ENCODE data around the gene ZNF83.

ZNF83 gene

DNA sequence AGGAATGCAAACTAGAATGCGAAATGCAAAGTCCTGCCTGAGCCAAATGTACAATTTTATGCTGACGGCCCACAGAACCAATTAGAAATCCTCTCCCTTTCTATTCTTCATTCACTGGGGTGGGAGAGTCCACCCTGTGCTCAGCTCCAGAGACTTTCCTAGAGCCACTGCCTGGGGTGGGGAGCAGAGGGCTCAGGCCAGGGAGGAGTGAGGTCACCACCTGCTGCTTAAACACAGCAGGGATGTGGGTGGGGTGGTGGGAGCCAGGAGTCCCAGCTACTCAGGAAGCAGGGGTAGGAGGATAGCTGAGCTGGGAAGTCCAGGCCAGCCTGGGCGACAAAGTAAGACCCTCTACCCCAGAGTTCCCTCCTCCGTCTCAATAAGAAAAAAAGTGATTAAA is 26.9 kb upstream of the ZNF83 start:
- Histone ChIP-seq H2BK12ac (ENCODE audit: low read length) (no peak overlapping the region), H2BK5ac (ENCODE audit: low read depth, low read length, poor library complexity) (no peak overlapping the region), H4K91ac (ENCODE audit: low read depth, low read length) (no peak overlapping the region), H3K27me3 (ENCODE audit: insufficient read depth, low read length) (no peaks in the 10 kb centered on the region), H3K18ac (ENCODE audit: low read length) (no peak overlapping the region), H4K8ac (ENCODE audit: low read depth, low read length) (no peak overlapping the region), H3K79me1 (ENCODE audit: low read length) (peaks cover 9% of the 10 kb centered on the region), H3K27ac (ENCODE audit: low read depth, low read length) (no peak overlapping the region), H3K9ac (ENCODE audit: low read length) (no peak overlapping the region), H3K4me1 (ENCODE audit: control insufficient read depth in 1 of 2, insufficient read depth in 2 of 2, low read length in 2 of 2) (peaks cover 21 to 29% of the 10 kb centered on the region in 2 experiments), H4K12ac (ENCODE audit: low read depth, low read length) (no peak overlapping the region), H3K14ac (ENCODE audit: low read length) (no peak overlapping the region), H3K4me2 (ENCODE audit: low read length) (no peak overlapping the region), H3K9me3 (ENCODE audit: insufficient read depth, low read depth, low read length) (no peaks in the 10 kb centered on the region), H2AK5ac (ENCODE audit: low read length) (no peak overlapping the region), H3K23ac (ENCODE audit: low read length) (no peak overlapping the region), H3K4me3 (ENCODE audit: low read depth, low read length) (no peak overlapping the region), H2BK120ac (ENCODE audit: insufficient read depth, low read length, poor library complexity) (no peak overlapping the region), H3K4ac (ENCODE audit: low read depth, low read length) (peak overlapping the region; percentile 41), H3K36me3 (ENCODE audit: control insufficient read depth in 1 of 2, insufficient read depth in 2 of 2, low read length in 2 of 2) (peaks cover 27 to 41% of the 10 kb centered on the region in 2 experiments), H3K79me2 (ENCODE audit: control insufficient read depth, insufficient read depth, low read length, poor library complexity) (peaks cover 11% of the 10 kb centered on the region), H2AFZ (ENCODE audit: insufficient read depth, low read length, poor library complexity) (no peak overlapping the region)
- DNase-seq: no peak
- WGBS (ENCODE audit: extremely low coverage, insufficient coverage, insufficient read length): no CpG with 5 or more reads among the region's 4 CpGs

DNA sequence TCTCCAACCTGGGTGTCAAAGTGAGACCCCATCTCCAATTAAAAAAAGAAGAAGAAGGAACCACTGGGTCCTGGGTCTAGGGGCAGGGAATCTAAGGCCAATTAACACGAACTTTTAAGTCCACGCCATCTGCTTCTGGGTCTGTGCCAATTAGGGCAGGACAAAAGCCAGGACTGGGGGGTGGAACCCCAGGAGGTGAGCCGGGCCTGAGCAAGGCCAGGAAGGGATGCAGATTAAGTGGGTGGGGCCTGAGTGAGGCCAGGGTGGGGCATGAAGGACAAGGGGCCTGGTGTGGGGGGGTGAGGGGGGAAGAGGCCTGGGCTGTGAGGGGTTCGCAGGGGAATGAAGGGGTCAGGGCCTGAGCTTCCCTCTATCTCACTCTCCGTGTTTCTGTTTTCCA is 26.3 kb upstream of the ZNF83 start:
- no peak overlapping the region for H4K91ac ChIP-seq (ENCODE audit: low read depth, low read length)
- H3K79me1 ChIP-seq (ENCODE audit: low read length): peaks cover 10% of the 10 kb centered on the region
- no peaks in the 10 kb centered on the region for H3K27me3 ChIP-seq (ENCODE audit: insufficient read depth, low read length)
- H3K27ac ChIP-seq (ENCODE audit: low read depth, low read length): peak overlapping the region; percentile 4
- H4K8ac ChIP-seq (ENCODE audit: low read depth, low read length): peak overlapping the region; percentile 66
- no peak overlapping the region for H2AFZ ChIP-seq (ENCODE audit: insufficient read depth, low read length, poor library complexity)
- no peak overlapping the region for H2BK12ac ChIP-seq (ENCODE audit: low read length)
- H3K4ac ChIP-seq (ENCODE audit: low read depth, low read length): peak overlapping the region; percentile 83
- no peak for DNase-seq
- H2BK120ac ChIP-seq (ENCODE audit: insufficient read depth, low read length, poor library complexity): no peak overlapping the region
- H3K23ac ChIP-seq (ENCODE audit: low read length): no peak overlapping the region
- peak overlapping the region; percentile 39 for H3K14ac ChIP-seq (ENCODE audit: low read length)
- H3K9me3 ChIP-seq (ENCODE audit: insufficient read depth, low read depth, low read length): no peaks in the 10 kb centered on the region
- H3K4me2 ChIP-seq (ENCODE audit: low read length): no peak overlapping the region
- H3K36me3 ChIP-seq (ENCODE audit: control insufficient read depth in 1 of 2, insufficient read depth in 2 of 2, low read length in 2 of 2): peaks cover 30 to 42% of the 10 kb centered on the region in 2 experiments
- peaks cover 11% of the 10 kb centered on the region for H3K79me2 ChIP-seq (ENCODE audit: control insufficient read depth, insufficient read depth, low read length, poor library complexity)
- H3K4me1 ChIP-seq (ENCODE audit: control insufficient read depth in 1 of 2, insufficient read depth in 2 of 2, low read length in 2 of 2): peaks cover 21 to 29% of the 10 kb centered on the region in 2 experiments
- H3K18ac ChIP-seq (ENCODE audit: low read length): peak overlapping the region; percentile 80
- no peak overlapping the region for H3K9ac ChIP-seq (ENCODE audit: low read length)
- H4K12ac ChIP-seq (ENCODE audit: low read depth, low read length): no peak overlapping the region
- H2AK5ac ChIP-seq (ENCODE audit: low read length): no peak overlapping the region
- H2BK5ac ChIP-seq (ENCODE audit: low read depth, low read length, poor library complexity): peak overlapping the region; percentile 59
- WGBS (ENCODE audit: extremely low coverage, insufficient coverage, insufficient read length): no CpG with 5 or more reads among the region's 5 CpGs
- no peak overlapping the region for H3K4me3 ChIP-seq (ENCODE audit: low read depth, low read length)

DNA sequence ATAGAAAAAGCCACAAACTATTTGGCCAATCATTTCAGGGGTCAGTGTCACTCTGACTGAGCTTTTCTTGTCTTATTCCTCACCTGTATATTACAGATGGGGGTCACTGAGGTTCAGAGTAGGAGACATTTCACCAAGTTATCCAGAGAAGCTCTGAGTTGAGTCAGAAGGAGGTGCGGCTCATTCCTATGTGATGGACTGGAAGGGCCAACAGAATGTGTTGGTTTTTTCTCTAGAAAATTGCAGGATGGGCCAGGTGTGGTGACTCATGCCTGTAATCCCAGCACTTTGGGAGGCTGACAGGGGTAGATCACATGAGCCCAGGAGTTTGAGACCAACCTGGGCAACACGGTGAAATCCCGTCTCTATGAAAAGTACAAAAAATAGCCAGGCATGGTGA is 24.5 kb upstream of the ZNF83 start:
- H3K4ac ChIP-seq (ENCODE audit: low read depth, low read length): no peak overlapping the region
- H2BK5ac ChIP-seq (ENCODE audit: low read depth, low read length, poor library complexity): no peak overlapping the region
- no peak overlapping the region for H2BK12ac ChIP-seq (ENCODE audit: low read length)
- H3K4me2 ChIP-seq (ENCODE audit: low read length): no peak overlapping the region
- peaks cover 38 to 51% of the 10 kb centered on the region in 2 experiments for H3K36me3 ChIP-seq (ENCODE audit: control insufficient read depth in 1 of 2, insufficient read depth in 2 of 2, low read length in 2 of 2)
- H3K79me1 ChIP-seq (ENCODE audit: low read length): peaks cover 10% of the 10 kb centered on the region
- H3K27me3 ChIP-seq (ENCODE audit: insufficient read depth, low read length): no peaks in the 10 kb centered on the region
- H3K14ac ChIP-seq (ENCODE audit: low read length): no peak overlapping the region
- no peak overlapping the region for H2AFZ ChIP-seq (ENCODE audit: insufficient read depth, low read length, poor library complexity)
- no peak overlapping the region for H4K12ac ChIP-seq (ENCODE audit: low read depth, low read length)
- peak; percentile 72 to 85 for DNase-seq
- no peak overlapping the region for H2BK120ac ChIP-seq (ENCODE audit: insufficient read depth, low read length, poor library complexity)
- peaks cover 8% of the 10 kb centered on the region for H3K79me2 ChIP-seq (ENCODE audit: control insufficient read depth, insufficient read depth, low read length, poor library complexity)
- H4K91ac ChIP-seq (ENCODE audit: low read depth, low read length): no peak overlapping the region
- peaks cover 21 to 31% of the 10 kb centered on the region in 2 experiments for H3K4me1 ChIP-seq (ENCODE audit: control insufficient read depth in 1 of 2, insufficient read depth in 2 of 2, low read length in 2 of 2)
- no peak overlapping the region for H3K18ac ChIP-seq (ENCODE audit: low read length)
- no peak overlapping the region for H3K4me3 ChIP-seq (ENCODE audit: low read depth, low read length)
- no peak overlapping the region for H3K9ac ChIP-seq (ENCODE audit: low read length)
- H3K23ac ChIP-seq (ENCODE audit: low read length): no peak overlapping the region
- no CpG with 5 or more reads among the region's 3 CpGs for WGBS (ENCODE audit: extremely low coverage, insufficient coverage, insufficient read length)
- peak overlapping the region; percentile 55 for H3K27ac ChIP-seq (ENCODE audit: low read depth, low read length)
- H4K8ac ChIP-seq (ENCODE audit: low read depth, low read length): no peak overlapping the region
- no peak overlapping the region for H2AK5ac ChIP-seq (ENCODE audit: low read length)
- H3K9me3 ChIP-seq (ENCODE audit: insufficient read depth, low read depth, low read length): no peaks in the 10 kb centered on the region

DNA sequence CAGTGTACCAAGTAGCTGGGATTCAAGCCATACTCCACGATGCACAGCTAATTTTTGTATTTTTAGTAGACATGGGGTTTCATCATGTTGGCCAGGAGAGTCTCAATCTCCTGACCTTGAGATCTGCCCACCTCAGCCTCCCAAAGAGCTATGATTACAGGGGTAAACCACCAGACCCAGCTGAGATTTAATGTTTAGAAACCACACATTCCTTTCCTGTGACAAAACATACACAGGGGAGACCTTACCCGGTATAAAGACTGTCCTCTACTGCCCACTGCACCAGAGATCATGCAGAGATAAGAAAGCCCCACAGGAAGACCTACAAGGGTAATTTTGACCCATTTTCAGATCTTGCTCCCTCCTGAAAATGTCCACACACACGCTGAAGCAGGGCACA is 22.8 kb upstream of the ZNF83 start:
- Histone ChIP-seq H3K4me3 (ENCODE audit: low read depth, low read length) (no peak overlapping the region), H3K27me3 (ENCODE audit: insufficient read depth, low read length) (no peaks in the 10 kb centered on the region), H3K9ac (ENCODE audit: low read length) (no peak overlapping the region), H3K9me3 (ENCODE audit: insufficient read depth, low read depth, low read length) (no peaks in the 10 kb centered on the region), H4K12ac (ENCODE audit: low read depth, low read length) (no peak overlapping the region), H3K27ac (ENCODE audit: low read depth, low read length) (peak overlapping the region; percentile 32), H3K4me1 (ENCODE audit: control insufficient read depth in 1 of 2, insufficient read depth in 2 of 2, low read length in 2 of 2) (peaks cover 21 to 31% of the 10 kb centered on the region in 2 experiments), H3K23ac (ENCODE audit: low read length) (no peak overlapping the region), H4K8ac (ENCODE audit: low read depth, low read length) (no peak overlapping the region), H3K79me2 (ENCODE audit: control insufficient read depth, insufficient read depth, low read length, poor library complexity) (peaks cover 8% of the 10 kb centered on the region), H3K79me1 (ENCODE audit: low read length) (peaks cover 10% of the 10 kb centered on the region), H2BK12ac (ENCODE audit: low read length) (no peak overlapping the region), H3K36me3 (ENCODE audit: control insufficient read depth in 1 of 2, insufficient read depth in 2 of 2, low read length in 2 of 2) (peaks cover 47 to 61% of the 10 kb centered on the region in 2 experiments), H2AFZ (ENCODE audit: insufficient read depth, low read length, poor library complexity) (no peak overlapping the region), H3K4me2 (ENCODE audit: low read length) (no peak overlapping the region), H4K91ac (ENCODE audit: low read depth, low read length) (no peak overlapping the region), H2BK120ac (ENCODE audit: insufficient read depth, low read length, poor library complexity) (peak overlapping the region; percentile 28), H2BK5ac (ENCODE audit: low read depth, low read length, poor library complexity) (no peak overlapping the region), H3K14ac (ENCODE audit: low read length) (no peak overlapping the region), H3K18ac (ENCODE audit: low read length) (peak overlapping the region; percentile 66), H2AK5ac (ENCODE audit: low read length) (no peak overlapping the region), H3K4ac (ENCODE audit: low read depth, low read length) (no peak overlapping the region)
- WGBS (ENCODE audit: extremely low coverage, insufficient coverage, insufficient read length): no CpG with 5 or more reads among the region's 3 CpGs
- no peak for DNase-seq

Measured in trophoblast cell (in vitro differentiated cells and primary cell).